Keratinocyte (primary cell): ENCODE measurements around the gene P2RX7. TPM values are rescaled to one million over a fixed set of nuclear protein-coding genes. Genes with fewer than 3 reads are reported as not detected.

Source experiments
- DNase-seq: peaks from one replicate; pipeline ENCODE4 v3.0.0-alpha.2; 2011; ENCODE audit warnings: low read depth, missing footprints, low spot score
- FAIRE-seq: peaks from 2 replicates; lab custom pipeline; 2011; peaks lifted over from hg19 to GRCh38; lab: Jason Lieb, UNC
- H2AFZ ChIP-seq: 2 replicates; pipeline ENCODE4 v1.6.0; 2012; ENCODE audit warnings: low read length, control low read depth, inconsistent platforms; ENCODE audit not compliant: control insufficient read depth
- H3K27ac ChIP-seq: 2 replicates; pipeline ENCODE4 v1.5.1; 2011; ENCODE audit warnings: low read length; ENCODE audit not compliant: control insufficient read depth, insufficient read depth
- H3K27me3 ChIP-seq: 3 replicates; pipeline ENCODE4 v1.6.0; 2011; ENCODE audit warnings: low read length; ENCODE audit not compliant: control insufficient read depth, insufficient read depth; ENCODE audit errors: extremely low read depth
- H3K36me3 ChIP-seq, 2 experiments: 2 replicates in 1 of 2; 3 replicates in 1 of 2; pipeline ENCODE4 v1.5.1; 2011; ENCODE audit warnings: low read length in 2 of 2, mild to moderate bottlenecking in 1 of 2; ENCODE audit not compliant: control insufficient read depth in 2 of 2, insufficient read depth in 2 of 2; ENCODE audit errors: extremely low read depth in 1 of 2
- H3K4me1 ChIP-seq: 3 replicates; pipeline ENCODE4 v1.5.1; 2011; ENCODE audit warnings: low read length; ENCODE audit not compliant: control insufficient read depth, insufficient read depth; ENCODE audit errors: extremely low read depth
- H3K4me2 ChIP-seq: 3 replicates; pipeline ENCODE4 v1.6.0; 2011; ENCODE audit warnings: low read depth, low read length; ENCODE audit not compliant: control insufficient read depth, insufficient read depth; ENCODE audit errors: extremely low read depth
- H3K4me3 ChIP-seq, 3 experiments: fragments of 200-600 bp in 1 of 3; sonication (generic) in 1 of 3; 2 replicates in 2 of 3; 3 replicates in 1 of 3; pipeline ENCODE4 v1.5.1; 2011 to 2016; ENCODE audit warnings: low read length in 3 of 3, mild to moderate bottlenecking in 3 of 3, control low read depth in 2 of 3, inconsistent platforms in 1 of 3, low read depth in 1 of 3, mixed read lengths in 1 of 3, mixed run types in 1 of 3, moderate library complexity in 1 of 3; ENCODE audit not compliant: control insufficient read depth in 2 of 3, insufficient read depth in 2 of 3; ENCODE audit errors: extremely low read depth in 1 of 3
- H3K79me2 ChIP-seq: 2 replicates; pipeline ENCODE4 v1.6.0; 2012; ENCODE audit warnings: low read length; ENCODE audit not compliant: control insufficient read depth, insufficient read depth
- H3K9ac ChIP-seq: 3 replicates; pipeline ENCODE4 v1.6.0; 2011; ENCODE audit warnings: low read length; ENCODE audit not compliant: control insufficient read depth, insufficient read depth; ENCODE audit errors: extremely low read depth
- H3K9me1 ChIP-seq: 3 replicates; pipeline ENCODE4 v1.6.0; 2011; ENCODE audit warnings: low read length; ENCODE audit not compliant: control insufficient read depth, insufficient read depth; ENCODE audit errors: extremely low read depth
- H3K9me3 ChIP-seq: 2 replicates; pipeline ENCODE4 v1.5.1; 2012; ENCODE audit warnings: low read depth, low read length; ENCODE audit not compliant: control insufficient read depth
- H4K20me1 ChIP-seq: 3 replicates; pipeline ENCODE4 v1.6.0; 2011; ENCODE audit warnings: low read length; ENCODE audit not compliant: control insufficient read depth, insufficient read depth; ENCODE audit errors: extremely low read depth
- CTCF ChIP-seq, 3 experiments: IDR thresholded peaks in 1 of 3; conservative IDR thresholded peaks in 1 of 3; optimal IDR thresholded peaks in 1 of 3; 2 replicates in 2 of 3; 3 replicates in 1 of 3; pipeline versions ENCODE3 to v1.5.1; 2011; ENCODE audit warnings: low read length in 3 of 3, mild to moderate bottlenecking in 3 of 3, moderate library complexity in 2 of 3, control low read depth in 1 of 3, inconsistent platforms in 1 of 3; ENCODE audit not compliant: insufficient read depth in 2 of 3; ENCODE audit errors: extremely low read depth in 1 of 3
- EZH2 ChIP-seq: IDR thresholded peaks from one replicate; pipeline ENCODE4 v1.6.1; 2012; ENCODE audit warnings: inconsistent platforms, mild to moderate bottlenecking, low read length, moderate library complexity
- dilution Hi-C: fragments of 300-500 bp; cut with MboI; formaldehyde crosslinking; loops from one replicate; pipeline ENCODE4 v1.7.0; 2020; ENCODE audit warnings: low sequenced_read_pairs; ENCODE audit not compliant: extremely low pct_ligation_motif_present
- polyA plus RNA-seq, 5 experiments: library from polyadenylated mRNA; depleted of rRNA in 3 of 5; stranded (reverse) in 3 of 5; stranded (forward) in 1 of 5; unstranded in 1 of 5; fragments of >200 nt; gene quantifications; 1 replicate in 1 of 5; 2 replicates in 3 of 5; 3 replicates in 1 of 5; pipeline versions ENCODE4 v1.2.1 to v1.2.3, GENCODE V29; 2011 to 2012; ENCODE audit warnings: missing spikeins in 2 of 5, low read depth in 1 of 5, low replicate concordance in 1 of 5

The P2RX7 gene
- polyA plus RNA-seq, 1 donor (not counting 4 experiments of a cell fraction or from before 2014, with no cell fraction given): 0.20 TPM

- H2AFZ ChIP-seq: no peak overlapping the region
- peaks cover 4% of the 10 kb centered on the region for H3K4me1 ChIP-seq
- dilution Hi-C loops: no loop called here
- no peaks in the 10 kb centered on the region for H4K20me1 ChIP-seq
- FAIRE-seq (no peak), DNase-seq (no peak)
- H3K36me3 ChIP-seq: no peaks in the 10 kb centered on the region
- H3K4me2 ChIP-seq: no peak overlapping the region
- H3K9ac ChIP-seq: no peak overlapping the region
- H3K27ac ChIP-seq: no peak overlapping the region
- no peak overlapping the region for H3K4me3 ChIP-seq
- TF ChIP-seq EZH2 (no peak), CTCF (optimal IDR thresholded peaks at IDR 0.05 in 1 of 3, IDR thresholded peaks at IDR 0.05 in 1 of 3, conservative IDR thresholded peaks at IDR 0.05 in 1 of 3; ENCODE audit: extremely low read depth in 1 of 3, insufficient read depth in 2 of 3, low read length in 3 of 3) (no peak)
- no peaks in the 10 kb centered on the region for H3K9me3 ChIP-seq
- H3K9me1 ChIP-seq: no peaks in the 10 kb centered on the region
- no peaks in the 10 kb centered on the region for H3K79me2 ChIP-seq
- no peaks in the 10 kb centered on the region for H3K27me3 ChIP-seq
These were observed 18.5 kb upstream of the P2RX7 start for GRCh38 chr12:121114019-121114639.

- no peak overlapping the region for H3K4me2 ChIP-seq
- H3K36me3 ChIP-seq: no peaks in the 10 kb centered on the region
- DNase-seq (no peak), FAIRE-seq (no peak)
- dilution Hi-C loops: no loop called here
- peaks cover 4% of the 10 kb centered on the region for H3K4me1 ChIP-seq
- H3K9me1 ChIP-seq: no peaks in the 10 kb centered on the region
- TF ChIP-seq CTCF (optimal IDR thresholded peaks at IDR 0.05 in 1 of 3, IDR thresholded peaks at IDR 0.05 in 1 of 3, conservative IDR thresholded peaks at IDR 0.05 in 1 of 3; ENCODE audit: extremely low read depth in 1 of 3, insufficient read depth in 2 of 3, low read length in 3 of 3) (no peak), EZH2 (no peak)
- no peak overlapping the region for H3K9ac ChIP-seq
- H3K27me3 ChIP-seq: no peaks in the 10 kb centered on the region
- no peaks in the 10 kb centered on the region for H4K20me1 ChIP-seq
- H3K27ac ChIP-seq: no peak overlapping the region
- H3K9me3 ChIP-seq: no peaks in the 10 kb centered on the region
- no peak overlapping the region for H2AFZ ChIP-seq
- H3K79me2 ChIP-seq: no peaks in the 10 kb centered on the region
- no peak overlapping the region for H3K4me3 ChIP-seq
These were observed 17.9 kb upstream of the P2RX7 start for GRCh38 chr12:121114806-121115205.
